Germinal center (tissue), 1 donor: ENCODE data around the gene HS1BP3.

ENCODE experiments used
- DNase-seq: peaks from one replicate; pipeline ENCODE4 v3.0.0; 2012; ENCODE audit warnings: mixed read lengths, low spot score

HS1BP3 gene

DNA sequence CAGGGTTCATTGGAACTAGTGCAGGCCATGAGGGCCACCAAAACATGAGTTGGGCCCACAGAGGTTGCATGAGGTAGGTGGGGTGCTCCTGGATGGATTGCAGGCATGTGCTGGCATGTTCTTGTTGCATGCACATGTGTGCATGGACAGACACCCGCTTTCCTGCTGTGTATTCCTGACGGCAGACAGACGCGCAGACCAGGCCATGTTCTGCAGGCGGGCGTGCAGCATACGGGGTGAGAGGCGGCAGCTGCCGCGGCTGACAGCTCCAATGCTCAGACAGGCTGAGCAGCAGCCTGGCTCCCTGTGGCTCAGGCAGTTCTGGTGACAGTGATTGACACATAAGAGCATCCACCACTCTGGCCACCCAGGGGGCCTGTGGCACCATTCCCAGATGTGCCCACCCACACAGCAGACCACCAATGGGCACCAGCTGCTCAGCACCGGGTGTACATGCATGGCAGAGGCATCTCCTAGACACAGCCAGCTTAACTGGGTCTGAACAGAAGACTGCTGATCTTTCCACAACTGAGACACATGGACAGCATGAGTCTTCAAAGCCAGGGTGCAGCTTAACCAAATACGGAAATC is 21.2 kb downstream of the HS1BP3 start:
- DNase-seq, result no peak

DNA sequence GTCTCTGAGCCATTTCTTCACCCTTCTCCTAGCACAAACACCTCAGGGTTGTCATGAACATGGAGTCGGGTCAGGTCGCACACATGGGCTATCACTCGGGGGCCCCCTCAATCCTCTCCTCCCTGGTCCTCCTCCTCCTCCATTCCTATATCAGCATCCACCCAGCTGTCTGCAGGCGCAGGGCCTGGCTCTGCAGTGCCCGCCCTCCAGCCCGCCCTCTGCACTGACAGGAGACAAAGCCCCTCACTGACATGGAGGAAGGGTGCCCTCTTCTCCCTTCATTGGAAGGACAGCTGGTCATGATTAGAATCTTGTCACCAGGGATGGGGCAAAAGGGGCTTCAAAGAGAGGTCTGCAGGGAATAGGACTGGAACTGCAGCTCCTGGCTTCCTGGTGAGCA is 21.7 kb downstream of the HS1BP3 start:
- no peak for DNase-seq

DNA sequence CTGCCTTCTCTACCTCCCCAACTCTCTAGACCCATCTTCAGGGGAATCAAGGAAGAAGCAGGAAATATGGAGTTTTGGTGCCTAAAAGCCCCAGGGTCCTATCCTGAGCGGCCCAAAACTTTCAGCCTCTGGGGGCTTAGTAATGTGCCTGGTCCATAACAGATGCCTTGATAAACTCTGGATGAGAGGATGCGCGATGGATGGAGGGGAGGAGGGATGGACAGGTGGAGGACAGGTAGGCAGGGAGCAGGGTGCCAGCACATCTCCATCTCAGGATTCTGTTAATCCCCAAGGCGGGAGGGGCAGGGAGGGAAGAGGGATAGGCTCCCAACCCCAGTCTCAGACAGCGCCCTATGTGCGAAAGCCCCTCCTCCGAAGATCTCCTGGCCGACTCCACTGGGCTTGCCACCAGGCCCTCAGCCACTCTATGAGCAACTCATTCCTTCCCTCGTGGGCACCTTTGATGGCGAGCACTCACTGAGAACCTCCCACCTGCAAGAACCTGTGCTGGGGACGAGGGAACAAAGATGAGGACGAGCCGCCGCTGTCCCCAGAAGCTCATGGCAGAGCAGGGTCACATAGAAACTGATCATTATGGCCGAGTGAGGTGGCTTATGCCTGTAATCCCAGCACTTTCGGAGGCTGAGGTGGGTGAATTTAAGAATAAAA is 23.1 kb downstream of the HS1BP3 start:
- no peak for DNase-seq

DNA sequence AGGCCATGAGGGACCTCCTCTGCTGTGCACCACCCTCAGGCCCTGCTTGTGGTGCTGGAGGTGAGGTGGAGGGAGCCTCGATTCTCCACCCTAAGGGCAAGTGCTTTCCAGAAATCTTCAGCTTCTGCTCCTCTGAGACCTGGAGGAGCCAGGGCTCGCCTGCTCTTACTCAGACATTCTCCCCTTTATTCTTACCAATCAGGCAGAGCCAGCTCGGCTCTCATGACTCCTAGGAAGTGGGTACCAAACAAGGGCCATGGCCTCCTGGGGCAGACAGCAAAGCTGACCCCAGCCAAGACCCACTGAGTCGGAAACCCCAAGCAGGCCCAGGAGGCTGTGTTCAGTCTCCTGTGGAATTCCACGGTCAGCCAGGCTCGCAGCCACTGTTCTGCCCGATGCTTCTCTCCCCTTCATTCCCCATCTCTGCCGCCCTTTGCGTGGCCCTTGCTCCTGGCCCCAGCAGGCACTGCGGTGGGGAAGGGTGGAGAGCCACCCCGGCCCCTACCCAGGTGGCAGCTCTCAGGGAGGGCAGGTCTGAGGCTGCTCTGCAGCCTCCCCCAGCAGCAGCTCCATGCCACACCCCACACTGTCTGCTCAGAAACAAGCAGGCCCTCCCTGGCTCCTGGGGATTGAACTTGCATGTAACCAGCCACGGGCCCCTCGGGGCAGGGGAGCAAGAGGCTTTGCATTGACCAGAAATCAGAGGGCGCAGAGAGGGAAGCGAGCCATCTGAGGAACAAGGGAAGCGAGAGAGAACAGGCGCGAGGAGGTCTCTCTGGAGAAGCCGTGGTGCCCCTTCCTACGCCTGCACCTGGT is 24.0 kb downstream of the HS1BP3 start:
- no peak for DNase-seq

DNA sequence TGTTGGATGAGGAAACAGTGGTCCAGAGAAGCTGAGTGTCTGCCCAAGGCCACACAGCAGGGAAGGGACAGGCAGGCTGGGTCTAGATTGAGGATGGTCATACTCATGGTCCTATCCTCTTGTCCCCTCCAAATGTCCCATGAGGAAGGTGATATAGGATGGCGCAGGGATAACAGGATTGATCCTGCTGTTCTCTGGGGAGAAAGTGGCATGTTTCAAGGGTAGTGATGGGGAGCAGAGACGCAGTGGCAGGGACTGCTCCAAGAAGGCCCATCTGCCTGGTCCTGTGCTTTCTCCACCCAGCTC is 24.6 kb downstream of the HS1BP3 start:
- no peak for DNase-seq

DNA sequence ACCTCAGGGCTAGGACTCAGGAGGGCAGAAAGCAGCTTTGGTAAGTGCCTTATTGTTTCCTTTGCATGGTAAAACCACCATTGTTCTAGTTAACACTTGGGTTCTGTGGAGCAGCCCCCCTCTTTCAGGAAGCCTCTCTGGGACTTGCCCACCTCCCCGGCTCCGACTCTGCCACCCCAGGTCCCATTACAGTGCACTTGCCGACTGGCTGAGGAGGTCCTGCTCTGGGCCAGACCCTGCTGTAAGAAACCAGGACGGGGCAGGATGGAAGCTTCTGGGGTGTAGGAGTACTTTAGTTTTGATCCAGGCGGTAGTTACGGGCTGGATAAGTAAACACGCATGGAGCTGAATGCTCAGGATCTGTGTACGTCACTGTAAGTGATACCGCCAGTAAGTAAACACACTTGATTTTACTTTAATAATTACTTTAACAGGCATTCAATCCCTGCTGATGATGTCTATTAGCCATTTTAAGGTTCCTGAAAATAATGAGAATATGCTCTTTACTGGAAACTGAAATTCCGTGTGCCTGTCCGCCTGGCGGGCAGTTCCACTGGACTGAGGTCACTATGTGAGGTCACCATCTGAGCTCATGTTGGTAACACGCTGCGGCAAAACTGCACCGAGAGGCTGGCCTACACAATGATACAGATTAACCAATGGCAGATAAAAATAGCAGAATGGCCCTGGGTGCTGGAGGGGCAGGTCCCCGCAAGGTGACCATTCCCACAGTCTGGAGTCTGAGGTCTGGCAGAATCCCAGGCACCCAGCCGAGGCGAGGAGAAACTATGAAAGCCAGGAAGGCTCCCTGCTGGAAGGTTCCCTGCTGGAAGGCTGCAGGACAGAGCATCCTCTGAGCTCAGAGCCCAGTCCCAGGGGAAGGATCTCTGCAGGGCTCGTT is 25.2 kb downstream of the HS1BP3 start:
- no peak for DNase-seq

DNA sequence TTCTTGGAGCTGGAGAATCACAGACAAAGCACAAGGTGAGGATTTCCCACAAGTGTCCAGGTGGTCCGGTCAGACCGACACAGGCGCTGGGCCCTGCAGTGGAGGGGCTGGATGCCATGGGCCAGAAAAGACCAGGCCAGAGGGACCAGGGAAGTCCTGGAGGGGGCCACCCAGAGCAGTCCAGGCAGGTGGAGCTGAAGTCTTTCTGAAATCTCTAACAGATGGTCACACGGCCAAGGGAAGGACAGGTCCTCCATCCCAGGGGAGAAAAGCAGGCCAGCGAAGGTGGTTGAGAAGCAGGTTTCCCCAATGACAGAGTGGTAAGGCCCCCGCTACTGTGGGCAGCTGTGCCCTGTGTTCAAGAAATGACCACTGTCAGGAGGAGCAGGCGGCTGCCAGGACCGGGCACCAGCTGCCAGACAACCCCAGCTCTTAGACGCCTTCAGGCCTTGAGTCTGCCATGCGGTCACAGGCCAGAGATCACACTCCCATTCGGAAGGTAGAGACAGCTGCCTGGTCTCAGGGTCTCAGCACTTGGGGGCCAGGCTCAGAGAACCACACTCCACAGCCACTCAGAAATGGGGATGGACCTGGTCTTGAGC is 25.9 kb downstream of the HS1BP3 start:
- no peak for DNase-seq

DNA sequence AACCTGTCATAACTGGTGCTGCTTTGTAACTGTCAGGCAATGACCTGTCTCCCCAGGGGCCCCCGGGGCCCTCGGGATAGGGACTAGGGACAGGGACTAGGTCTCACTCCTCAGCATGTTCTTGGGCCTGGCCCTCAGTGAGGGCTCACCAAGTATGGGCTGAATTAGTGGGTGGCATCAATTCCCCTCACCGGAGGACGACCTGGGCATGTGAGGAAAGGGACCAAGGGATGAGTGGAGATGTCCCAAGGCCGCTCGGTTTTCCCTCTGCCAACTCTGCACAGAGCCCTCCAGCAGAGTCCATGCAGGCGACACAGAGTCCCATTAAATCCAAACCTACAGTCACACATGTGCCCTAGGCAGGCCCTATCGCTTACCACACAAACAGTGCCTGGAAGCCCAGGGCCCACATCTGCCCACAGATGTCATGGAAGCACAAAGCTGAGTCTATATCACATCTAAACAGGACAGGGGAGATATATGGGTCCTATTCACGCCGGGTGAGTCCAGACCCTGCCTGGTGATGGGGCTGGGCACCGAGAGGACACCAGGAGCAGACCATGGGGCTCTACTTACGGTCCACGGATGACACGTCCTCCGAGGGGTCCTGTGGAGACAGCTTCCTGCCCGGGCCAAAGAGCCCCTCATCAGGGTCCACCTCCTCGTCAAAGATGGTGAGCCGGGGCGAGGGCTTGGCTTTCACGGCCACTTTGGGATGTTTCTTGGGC is 26.6 kb downstream of the HS1BP3 start:
- no peak for DNase-seq

DNA sequence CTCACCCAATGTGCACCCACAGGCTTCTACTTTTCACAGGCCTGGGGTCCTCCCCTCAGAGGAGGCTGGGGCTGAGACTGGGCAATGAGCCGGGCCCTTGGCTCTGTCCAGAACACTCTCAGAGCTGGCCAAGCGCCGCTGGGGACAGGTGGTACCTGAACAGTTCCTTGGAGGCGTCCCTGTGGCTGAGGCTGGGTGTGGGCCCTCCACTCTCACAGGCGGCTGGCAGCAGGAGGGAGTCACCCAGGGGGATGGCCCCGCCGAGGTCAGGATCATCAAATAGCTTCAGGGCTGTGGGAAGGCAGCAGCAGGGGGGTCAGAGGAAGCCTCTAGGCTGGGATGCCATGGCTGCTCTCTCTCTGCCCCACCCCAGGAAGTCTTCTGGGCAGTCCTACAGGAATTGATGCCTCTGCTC is 27.1 kb downstream of the HS1BP3 start:
- no peak for DNase-seq

DNA sequence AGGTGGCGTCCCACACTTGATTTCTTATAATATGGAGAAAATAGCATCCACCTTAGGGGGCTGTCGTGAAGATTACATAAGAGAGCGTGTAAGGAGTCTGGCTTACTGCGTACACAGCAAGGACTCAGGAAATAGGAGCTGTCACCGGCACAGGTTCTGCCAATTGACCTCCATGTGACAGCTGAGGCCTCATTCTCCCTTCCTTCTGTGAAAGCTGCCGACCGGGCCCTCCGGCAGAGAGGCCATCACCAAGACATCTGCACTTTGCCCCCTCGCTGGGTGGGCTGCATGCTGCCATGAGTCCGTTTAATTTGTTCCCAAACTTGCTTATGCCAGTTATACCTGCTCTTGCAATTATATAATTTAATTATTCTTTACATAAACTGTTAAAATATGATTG is 27.7 kb downstream of the HS1BP3 start:
- DNase-seq, result no peak

DNA sequence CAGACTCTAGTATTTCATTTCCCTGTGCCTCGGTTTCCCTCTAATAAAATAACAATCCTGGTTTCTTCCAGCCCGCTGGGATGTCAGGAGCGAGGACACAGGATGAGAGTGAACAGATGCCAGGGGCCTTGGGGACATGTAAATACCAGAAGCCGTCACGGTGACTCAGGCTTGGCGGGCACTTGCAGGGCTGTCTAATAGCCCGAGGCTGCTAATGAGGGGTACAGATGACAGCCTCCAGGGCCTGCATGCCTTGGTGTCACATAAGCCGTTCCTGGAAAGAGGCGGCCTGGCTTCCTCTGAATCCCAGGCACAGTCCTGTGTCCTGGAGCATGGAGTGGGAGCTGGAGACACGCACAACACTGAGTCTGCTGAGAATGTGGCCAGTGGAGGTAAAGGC is 28.2 kb downstream of the HS1BP3 start:
- DNase-seq, result no peak

DNA sequence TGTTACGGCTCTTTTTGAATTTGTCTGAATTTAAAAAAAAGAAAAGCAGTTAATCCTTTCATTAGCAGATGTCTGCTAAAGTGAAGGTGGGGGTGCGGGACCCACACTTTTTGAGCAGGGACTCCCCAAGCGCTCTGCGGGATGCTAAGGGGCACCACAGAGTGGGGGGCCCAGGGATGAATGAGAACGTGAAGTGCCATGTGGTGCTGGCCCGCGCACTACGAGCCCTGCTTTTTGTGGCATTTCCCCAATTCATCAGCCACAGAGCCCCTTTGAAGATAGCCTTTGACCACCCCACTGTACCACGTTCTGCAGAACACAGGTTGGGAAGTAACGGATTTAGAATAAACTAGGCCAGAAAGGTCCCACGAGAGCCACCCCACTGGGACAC is 28.6 kb downstream of the HS1BP3 start:
- DNase-seq, result no peak

DNA sequence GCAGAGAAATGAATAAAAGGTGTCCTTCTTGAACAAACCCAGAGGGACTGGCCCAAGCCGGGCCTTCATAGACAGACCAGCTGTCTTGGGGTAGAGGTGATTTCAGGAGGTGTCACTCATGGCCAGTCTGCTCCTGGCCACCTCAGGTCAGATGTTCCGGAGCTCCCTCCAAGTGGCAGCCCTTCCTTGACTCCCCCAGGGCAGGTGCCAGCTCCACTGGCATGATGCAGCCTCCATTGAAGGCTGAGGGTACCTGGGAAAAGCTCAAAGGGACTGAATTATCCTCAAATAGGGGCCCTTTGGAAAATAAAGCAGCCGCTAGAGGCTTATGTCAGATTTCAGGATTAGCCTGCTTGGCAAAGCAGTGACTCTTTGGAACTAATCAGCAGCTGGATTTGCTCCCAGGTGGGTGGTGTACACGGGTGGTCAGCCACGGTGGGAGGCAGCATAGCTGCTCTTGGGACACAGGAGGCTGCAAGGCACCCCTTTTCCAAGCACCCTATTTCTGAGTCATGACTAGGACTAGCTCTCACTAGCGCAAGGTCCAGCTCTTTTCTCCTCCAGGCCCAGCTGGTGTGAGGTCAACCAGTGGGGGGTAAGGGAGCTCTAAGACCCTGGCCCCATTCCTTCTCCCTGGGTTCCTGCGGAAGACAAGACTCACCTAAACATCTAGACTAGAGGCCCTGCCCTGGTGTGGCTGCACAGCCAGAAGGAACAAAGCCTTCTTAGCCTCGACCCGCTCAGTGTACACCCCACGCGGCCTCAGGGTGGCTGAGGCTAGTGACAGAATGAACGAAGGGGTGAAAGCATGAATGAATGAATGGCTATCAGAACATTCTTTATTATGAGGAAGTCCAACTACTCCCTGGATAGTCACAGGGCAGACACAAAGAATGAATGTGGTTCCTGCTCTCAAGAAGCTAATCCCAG is 29.3 kb downstream of the HS1BP3 start:
- DNase-seq, result no peak

DNA sequence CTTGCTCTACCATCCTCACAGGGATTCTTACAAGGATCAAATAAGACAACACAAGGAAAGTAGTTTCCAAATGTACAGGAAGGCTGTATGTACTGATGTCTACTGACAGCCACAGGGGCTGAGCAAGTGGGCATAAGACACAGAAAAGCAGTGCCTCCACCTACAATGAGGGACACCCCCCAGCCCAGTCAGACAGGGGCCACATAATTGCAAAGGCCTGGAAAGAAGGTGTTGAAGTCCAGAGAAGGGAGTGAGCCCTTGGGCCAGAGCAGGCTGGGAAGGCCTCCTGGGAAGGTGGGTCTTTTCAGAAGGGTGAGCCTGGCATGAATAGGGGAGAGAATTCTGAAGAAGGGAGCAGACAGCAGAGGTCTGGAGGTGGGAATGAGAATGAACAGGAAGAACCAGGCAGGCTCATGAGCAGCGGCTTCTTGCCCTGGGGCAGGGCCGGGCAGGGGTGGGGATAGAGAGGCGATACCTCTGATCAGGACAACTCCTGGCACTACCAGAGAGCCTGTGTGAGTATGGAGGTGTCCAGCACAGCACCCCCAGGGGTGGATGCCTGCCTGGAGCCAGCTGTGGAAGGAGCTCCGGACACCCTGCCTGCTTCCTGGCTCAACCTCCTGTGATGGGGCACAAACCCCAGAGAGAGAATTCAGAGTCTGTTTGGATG is 30.1 kb downstream of the HS1BP3 start:
- DNase-seq, result no peak

DNA sequence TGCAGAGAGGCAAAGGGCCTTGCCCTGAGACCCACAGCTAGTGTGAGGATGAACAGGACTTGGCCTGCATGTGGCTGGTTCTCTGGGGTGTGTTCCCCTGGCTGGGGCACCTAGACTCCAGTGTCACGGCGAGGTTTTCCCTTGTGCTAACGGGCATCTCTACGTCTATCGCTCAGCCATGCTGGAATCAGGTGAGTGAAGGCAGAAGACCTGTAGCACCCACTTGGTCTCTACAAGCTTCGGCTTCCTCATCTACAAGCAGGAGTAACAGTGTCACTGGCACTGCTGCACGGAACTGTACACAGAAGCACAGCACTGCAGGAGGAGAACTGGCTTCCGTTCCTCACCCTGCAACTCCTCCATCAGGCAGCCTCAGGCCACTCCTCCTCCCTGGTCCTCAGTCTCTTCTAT is 30.6 kb downstream of the HS1BP3 start:
- DNase-seq, result no peak

DNA sequence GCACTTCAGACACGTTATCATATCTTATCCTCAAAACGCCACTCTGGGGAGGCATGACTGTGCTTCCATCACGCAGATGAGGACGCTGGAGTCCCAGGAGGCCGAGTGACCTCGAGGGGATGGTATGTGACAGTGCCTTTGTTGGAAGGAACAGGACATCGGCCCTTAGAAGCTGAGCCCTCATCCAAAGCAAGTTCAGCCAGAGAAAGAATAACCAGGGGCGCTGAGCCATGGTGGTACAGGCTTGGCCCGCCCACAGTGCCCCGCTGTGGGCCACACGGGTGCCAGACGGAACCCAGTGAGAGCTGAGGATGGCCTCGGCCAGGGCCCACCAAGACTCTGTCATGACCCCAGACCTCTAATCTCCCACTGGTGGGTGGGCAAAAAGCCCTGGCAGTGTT is 31.3 kb downstream of the HS1BP3 start:
- DNase-seq, result no peak

DNA sequence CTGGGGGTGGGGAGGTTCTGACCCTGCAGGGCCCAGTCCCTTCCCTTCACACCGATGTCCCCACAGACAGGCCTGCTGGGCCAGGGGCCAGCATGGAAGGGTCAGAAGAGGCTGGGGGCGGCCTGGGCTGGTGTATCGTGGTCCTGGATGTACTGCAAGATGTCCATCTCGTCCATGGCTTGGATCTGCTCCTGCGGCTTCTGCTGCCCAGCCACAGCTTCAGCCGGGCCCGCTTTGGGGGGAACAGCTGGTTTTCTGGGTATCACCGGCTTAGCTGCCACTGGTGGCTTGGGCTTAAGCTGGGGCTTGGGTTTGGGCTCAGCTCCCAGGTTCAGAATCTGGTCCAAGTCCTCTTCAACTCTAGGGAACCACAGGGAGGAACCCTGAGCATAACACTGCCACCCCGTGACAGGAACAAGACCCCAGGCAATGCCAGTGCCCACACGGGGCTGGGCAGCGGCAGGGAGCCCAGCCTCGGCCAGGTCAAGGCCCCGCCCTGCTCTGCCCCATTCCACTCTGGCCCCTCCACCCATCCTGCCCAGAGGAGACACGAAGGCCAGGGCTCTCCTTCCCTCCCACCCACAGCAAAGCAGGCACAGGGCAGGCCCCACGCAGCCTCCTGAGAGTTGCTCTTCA is 31.9 kb downstream of the HS1BP3 start:
- no peak for DNase-seq

DNA sequence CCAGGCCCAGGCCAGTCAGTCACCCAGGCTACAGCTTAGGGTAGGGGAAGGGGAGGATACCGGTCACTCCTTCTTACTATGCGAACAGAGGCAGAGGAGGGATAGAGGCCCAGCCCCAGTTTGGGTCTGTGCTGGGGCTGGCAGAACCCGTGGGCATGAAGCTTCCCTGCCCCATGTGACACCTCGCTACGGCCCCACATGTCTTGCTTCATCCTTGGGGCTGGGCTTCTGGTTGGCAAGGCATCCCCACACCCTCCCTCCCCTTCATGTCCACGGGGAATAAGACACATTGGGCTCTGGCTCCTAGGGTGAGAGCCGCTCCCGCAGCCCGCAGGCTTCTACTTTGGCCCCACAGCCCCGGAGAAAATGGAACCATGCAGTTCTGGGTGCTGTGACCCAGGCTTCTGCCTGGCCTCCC is 32.4 kb downstream of the HS1BP3 start:
- no peak for DNase-seq

DNA sequence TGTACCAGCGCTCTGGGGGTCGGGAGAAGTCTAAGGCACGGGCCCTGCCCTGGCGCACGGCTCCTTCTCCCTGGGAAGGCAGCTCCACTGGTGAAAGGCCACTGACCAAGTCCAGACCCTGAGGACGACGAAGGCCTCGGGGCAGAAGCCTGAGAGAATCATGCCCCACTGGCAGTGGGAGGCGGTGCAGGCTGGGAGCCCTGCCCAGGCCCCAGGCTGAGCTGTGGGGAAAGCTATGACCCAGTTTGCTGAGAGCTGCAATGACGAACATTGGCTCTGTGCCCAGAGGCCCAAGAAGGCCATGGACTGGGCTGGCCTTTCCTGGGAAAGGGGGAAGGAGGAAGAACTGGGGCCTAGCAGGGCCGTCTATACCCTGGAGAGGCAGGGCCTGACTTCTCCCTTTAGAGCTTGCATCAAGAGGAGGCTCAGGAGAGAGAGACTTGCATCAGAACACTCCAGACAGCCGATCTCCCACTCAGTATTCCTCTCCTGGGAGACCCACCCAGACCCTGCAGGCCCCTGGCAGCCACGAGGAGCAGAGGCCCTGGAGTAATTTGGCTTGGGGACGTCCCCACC is 32.9 kb downstream of the HS1BP3 start:
- no peak for DNase-seq
